Measurements from ENCODE around the gene DLK2.

Gene DLK2

GRCh38 chr6:43468240-43468639 lies 12.9 kb upstream of the DLK2 start:
- no peak for TF ChIP-seq CTCF (IDR thresholded peaks at IDR 0.05)

GRCh38 chr6:43467752-43468151 lies 12.4 kb upstream of the DLK2 start:
- no peak for TF ChIP-seq CTCF (IDR thresholded peaks at IDR 0.05)

- TF ChIP-seq CTCF (IDR thresholded peaks at IDR 0.05): no peak
Measured at GRCh38 chr6:43465948-43466347, 10.6 kb upstream of the DLK2 start.

- TF ChIP-seq CTCF (IDR thresholded peaks at IDR 0.05): no peak
Measured at GRCh38 chr6:43464337-43464736, 9.0 kb upstream of the DLK2 start.

- TF ChIP-seq CTCF (IDR thresholded peaks at IDR 0.05): no peak
Measured at GRCh38 chr6:43461936-43462335, 6.6 kb upstream of the DLK2 start.

- no peak for TF ChIP-seq CTCF (IDR thresholded peaks at IDR 0.05)
Measured at GRCh38 chr6:43460032-43460431, 4.7 kb upstream of the DLK2 start.

- TF ChIP-seq CTCF (IDR thresholded peaks at IDR 0.05): no peak
Measured at GRCh38 chr6:43459535-43459934, 4.2 kb upstream of the DLK2 start.

GRCh38 chr6:43457643-43458042 lies 2.3 kb upstream of the DLK2 start:
- TF ChIP-seq CTCF (IDR thresholded peaks at IDR 0.05): peak; percentile 29; the same call in 1 of the 2 replicates
